ENCODE results near the gene DDX24.

DNA sequence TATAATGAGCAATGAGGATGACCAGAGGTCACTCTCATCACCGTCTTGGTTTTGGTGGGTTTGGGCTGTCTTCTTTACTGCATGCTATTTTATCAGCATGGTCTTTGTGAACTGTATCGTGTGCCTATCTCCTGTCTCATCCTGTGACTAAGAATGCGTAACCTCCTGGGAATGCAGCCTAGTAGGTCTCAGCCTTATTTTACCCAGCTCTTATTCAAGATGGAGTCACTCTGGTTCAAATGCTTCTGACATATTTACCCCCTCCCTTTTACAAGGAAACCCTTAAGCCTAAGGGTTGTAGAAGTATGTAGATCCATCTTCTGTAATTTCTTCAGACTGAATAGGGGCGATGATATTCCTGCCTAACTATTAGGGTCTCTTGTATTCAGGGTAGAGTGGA lies 8.5 kb upstream of the DDX24 start:
- TF ChIP-seq, protein P1, sequence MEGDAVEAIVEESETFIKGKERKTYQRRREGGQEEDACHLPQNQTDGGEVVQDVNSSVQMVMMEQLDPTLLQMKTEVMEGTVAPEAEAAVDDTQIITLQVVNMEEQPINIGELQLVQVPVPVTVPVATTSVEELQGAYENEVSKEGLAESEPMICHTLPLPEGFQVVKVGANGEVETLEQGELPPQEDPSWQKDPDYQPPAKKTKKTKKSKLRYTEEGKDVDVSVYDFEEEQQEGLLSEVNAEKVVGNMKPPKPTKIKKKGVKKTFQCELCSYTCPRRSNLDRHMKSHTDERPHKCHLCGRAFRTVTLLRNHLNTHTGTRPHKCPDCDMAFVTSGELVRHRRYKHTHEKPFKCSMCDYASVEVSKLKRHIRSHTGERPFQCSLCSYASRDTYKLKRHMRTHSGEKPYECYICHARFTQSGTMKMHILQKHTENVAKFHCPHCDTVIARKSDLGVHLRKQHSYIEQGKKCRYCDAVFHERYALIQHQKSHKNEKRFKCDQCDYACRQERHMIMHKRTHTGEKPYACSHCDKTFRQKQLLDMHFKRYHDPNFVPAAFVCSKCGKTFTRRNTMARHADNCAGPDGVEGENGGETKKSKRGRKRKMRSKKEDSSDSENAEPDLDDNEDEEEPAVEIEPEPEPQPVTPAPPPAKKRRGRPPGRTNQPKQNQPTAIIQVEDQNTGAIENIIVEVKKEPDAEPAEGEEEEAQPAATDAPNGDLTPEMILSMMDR (conservative IDR thresholded peaks at IDR 0.05 in 1 of 2, IDR thresholded peaks at IDR 0.05 in 1 of 2; ENCODE audit: low read depth in 1 of 2, low read length in 2 of 2), result no peak
- TF ChIP-seq EZH2 (IDR thresholded peaks at IDR 0.05; ENCODE audit: low read length, missing control alignments), result no peak

Measured in fibroblast of lung (primary cell).